Measurements from ENCODE around the gene SLC12A9.

Gene SLC12A9

DNA sequence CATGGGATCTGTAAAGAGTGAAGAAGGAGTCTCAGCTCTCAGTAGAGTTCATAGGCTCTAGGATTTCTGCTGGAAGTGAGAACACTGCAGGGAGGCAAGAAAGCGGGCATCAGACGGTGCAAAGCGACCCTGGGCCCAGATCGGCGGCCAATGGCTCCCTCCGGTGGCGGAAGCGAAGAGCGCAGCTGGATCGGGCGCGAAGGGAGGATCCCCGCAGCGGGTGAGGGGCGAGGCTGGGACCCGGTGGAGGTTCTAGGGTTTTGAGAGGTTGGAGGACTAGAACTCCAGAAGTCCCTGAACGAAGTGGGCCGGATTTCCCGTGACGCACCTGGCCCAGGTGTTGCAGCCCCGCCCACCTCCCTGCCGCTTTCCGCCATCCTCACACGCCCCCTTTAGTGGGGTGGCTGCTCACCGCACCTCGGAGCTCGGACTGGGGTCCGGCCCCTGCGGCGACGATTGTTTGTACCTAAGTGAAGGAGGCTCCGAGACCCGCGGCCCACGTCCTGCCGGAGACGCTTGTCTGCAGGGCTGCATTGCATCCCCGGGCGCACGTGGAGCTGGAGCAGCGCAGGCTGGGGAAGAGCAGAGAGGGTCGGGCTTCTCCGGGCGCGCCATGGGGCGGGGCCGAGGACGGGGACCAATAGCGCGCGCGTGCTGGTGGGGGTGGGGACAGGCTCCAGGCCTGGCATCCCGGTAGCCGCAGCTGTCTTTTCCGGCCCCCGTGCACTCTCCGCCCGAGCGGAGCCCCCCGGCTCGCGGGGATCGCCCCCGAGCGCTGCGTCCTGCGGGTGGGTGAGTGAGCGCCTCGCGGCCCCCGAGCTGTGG is at the start of gene SLC12A9 (continued):
- TF ChIP-seq ZNF747 (tag by site-specific recombination; IDR thresholded peaks at IDR 0.05) (no peak), HOXC10 (CRISPR knock-in tag; IDR thresholded peaks at IDR 0.05) (no peak), KLF16 (tag by site-specific recombination; IDR thresholded peaks at IDR 0.05) (peak; percentile 98), OSR2 (tag by site-specific recombination; IDR thresholded peaks at IDR 0.05) (peak; percentile 68), MZF1 (tag by site-specific recombination; IDR thresholded peaks at IDR 0.05; ENCODE audit: borderline replicate concordance) (peak; percentile 15; the same call in 1 of the 2 replicates), ZNF223 (tag by site-specific recombination; IDR thresholded peaks at IDR 0.05) (no peak), ZNF138 (tag by site-specific recombination; IDR thresholded peaks at IDR 0.05; ENCODE audit: borderline replicate concordance) (no peak), ZBTB8A (tag by site-specific recombination; IDR thresholded peaks at IDR 0.05) (peak; percentile 38), TRIM28 (IDR thresholded peaks at IDR 0.05; ENCODE audit: borderline replicate concordance, low read length) (no peak), PRDM1 (tag by site-specific recombination; IDR thresholded peaks at IDR 0.05) (no peak), ZNF391 (tag by site-specific recombination; IDR thresholded peaks at IDR 0.05; ENCODE audit: borderline replicate concordance, low read depth) (peak; percentile 77; the same call in 1 of the 2 replicates), ZNF394 (tag by site-specific recombination; IDR thresholded peaks at IDR 0.05; ENCODE audit: borderline replicate concordance) (peak; percentile 98; the same call in 1 of the 2 replicates), ZNF19 (tag by site-specific recombination; IDR thresholded peaks at IDR 0.05; ENCODE audit: low read depth) (no peak), ZNF654 (tag by site-specific recombination; IDR thresholded peaks at IDR 0.05; ENCODE audit: low read depth) (peak; percentile 95), ZIC2 (tag by site-specific recombination; IDR thresholded peaks at IDR 0.05) (peak; percentile 68), GLIS2 (tag by site-specific recombination; IDR thresholded peaks at IDR 0.05) (peak; percentile 82), ZNF837 (tag by site-specific recombination; IDR thresholded peaks at IDR 0.05) (no peak), ZNF768 (tag by site-specific recombination; IDR thresholded peaks at IDR 0.05) (no peak), ZNF677 (tag by site-specific recombination; IDR thresholded peaks at IDR 0.05) (no peak), OVOL3 (tag by site-specific recombination; IDR thresholded peaks at IDR 0.05) (0 out of 2 replicates have a peak, but pooled peaks have one; percentile 20), ZNF600 (tag by site-specific recombination; IDR thresholded peaks at IDR 0.05) (peak; percentile 83), ZNF596 (tag by site-specific recombination; IDR thresholded peaks at IDR 0.05) (no peak), ZNF623 (tag by site-specific recombination; IDR thresholded peaks at IDR 0.05) (no peak), HOXD13 (CRISPR knock-in tag; IDR thresholded peaks at IDR 0.05; ENCODE audit: borderline replicate concordance) (no peak), KLF8 (tag by site-specific recombination; IDR thresholded peaks at IDR 0.05) (peak; percentile 94), ZNF146 (tag by site-specific recombination; IDR thresholded peaks at IDR 0.05) (no peak; the same call in 1 of the 2 replicates), ZNF48 (tag by site-specific recombination; IDR thresholded peaks at IDR 0.05) (no peak), KLF7 (tag by site-specific recombination; IDR thresholded peaks at IDR 0.05; ENCODE audit: borderline replicate concordance) (peak; percentile 79), ZNF404 (tag by site-specific recombination; IDR thresholded peaks at IDR 0.05) (no peak), ZNF560 (tag by site-specific recombination; IDR thresholded peaks at IDR 0.05; ENCODE audit: borderline replicate concordance) (no peak)
- TF ChIP-seq, protein P1, sequence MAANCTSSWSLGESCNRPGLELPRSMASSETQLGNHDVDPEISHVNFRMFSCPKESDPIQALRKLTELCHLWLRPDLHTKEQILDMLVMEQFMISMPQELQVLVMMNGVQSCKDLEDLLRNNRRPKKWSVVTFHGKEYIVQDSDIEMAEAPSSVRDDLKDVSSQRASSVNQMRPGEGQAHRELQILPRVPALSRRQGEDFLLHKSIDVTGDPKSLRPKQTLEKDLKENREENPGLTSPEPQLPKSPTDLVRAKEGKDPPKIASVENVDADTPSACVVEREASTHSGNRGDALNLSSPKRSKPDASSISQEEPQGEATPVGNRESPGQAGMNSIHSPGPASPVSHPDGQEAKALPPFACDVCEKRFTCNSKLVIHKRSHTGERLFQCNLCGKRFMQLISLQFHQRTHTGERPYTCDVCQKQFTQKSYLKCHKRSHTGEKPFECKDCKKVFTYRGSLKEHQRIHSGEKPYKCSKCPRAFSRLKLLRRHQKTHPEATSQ (tag by site-specific recombination; IDR thresholded peaks at IDR 0.05): peak; percentile 40; the same call in 1 of the 2 replicates
- TF ChIP-seq, protein P2, sequence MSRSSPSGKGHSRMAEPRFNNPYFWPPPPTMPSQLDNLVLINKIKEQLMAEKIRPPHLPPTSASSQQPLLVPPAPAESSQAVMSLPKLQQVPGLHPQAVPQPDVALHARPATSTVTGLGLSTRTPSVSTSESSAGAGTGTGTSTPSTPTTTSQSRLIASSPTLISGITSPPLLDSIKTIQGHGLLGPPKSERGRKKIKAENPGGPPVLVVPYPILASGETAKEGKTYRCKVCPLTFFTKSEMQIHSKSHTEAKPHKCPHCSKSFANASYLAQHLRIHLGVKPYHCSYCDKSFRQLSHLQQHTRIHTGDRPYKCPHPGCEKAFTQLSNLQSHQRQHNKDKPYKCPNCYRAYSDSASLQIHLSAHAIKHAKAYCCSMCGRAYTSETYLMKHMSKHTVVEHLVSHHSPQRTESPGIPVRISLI (tag by site-specific recombination; IDR thresholded peaks at IDR 0.05): no peak
- TF ChIP-seq, protein P3, sequence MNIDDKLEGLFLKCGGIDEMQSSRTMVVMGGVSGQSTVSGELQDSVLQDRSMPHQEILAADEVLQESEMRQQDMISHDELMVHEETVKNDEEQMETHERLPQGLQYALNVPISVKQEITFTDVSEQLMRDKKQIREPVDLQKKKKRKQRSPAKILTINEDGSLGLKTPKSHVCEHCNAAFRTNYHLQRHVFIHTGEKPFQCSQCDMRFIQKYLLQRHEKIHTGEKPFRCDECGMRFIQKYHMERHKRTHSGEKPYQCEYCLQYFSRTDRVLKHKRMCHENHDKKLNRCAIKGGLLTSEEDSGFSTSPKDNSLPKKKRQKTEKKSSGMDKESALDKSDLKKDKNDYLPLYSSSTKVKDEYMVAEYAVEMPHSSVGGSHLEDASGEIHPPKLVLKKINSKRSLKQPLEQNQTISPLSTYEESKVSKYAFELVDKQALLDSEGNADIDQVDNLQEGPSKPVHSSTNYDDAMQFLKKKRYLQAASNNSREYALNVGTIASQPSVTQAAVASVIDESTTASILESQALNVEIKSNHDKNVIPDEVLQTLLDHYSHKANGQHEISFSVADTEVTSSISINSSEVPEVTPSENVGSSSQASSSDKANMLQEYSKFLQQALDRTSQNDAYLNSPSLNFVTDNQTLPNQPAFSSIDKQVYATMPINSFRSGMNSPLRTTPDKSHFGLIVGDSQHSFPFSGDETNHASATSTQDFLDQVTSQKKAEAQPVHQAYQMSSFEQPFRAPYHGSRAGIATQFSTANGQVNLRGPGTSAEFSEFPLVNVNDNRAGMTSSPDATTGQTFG (tag by site-specific recombination; IDR thresholded peaks at IDR 0.05; ENCODE audit: borderline replicate concordance): no peak
- TF ChIP-seq, protein P4, sequence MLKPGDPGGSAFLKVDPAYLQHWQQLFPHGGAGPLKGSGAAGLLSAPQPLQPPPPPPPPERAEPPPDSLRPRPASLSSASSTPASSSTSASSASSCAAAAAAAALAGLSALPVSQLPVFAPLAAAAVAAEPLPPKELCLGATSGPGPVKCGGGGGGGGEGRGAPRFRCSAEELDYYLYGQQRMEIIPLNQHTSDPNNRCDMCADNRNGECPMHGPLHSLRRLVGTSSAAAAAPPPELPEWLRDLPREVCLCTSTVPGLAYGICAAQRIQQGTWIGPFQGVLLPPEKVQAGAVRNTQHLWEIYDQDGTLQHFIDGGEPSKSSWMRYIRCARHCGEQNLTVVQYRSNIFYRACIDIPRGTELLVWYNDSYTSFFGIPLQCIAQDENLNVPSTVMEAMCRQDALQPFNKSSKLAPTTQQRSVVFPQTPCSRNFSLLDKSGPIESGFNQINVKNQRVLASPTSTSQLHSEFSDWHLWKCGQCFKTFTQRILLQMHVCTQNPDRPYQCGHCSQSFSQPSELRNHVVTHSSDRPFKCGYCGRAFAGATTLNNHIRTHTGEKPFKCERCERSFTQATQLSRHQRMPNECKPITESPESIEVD (tag by site-specific recombination; IDR thresholded peaks at IDR 0.05): no peak
